Raji (cell line): ENCODE results near the gene UCN2.

Experiments
- POLR2A ChIP-seq: IDR thresholded peaks from 2 replicates; pipeline ENCODE4 v1.6.1; 2011; ENCODE audit warnings: low read depth, low read length, control low read depth; ENCODE audit not compliant: insufficient read depth

UCN2 gene

DNA sequence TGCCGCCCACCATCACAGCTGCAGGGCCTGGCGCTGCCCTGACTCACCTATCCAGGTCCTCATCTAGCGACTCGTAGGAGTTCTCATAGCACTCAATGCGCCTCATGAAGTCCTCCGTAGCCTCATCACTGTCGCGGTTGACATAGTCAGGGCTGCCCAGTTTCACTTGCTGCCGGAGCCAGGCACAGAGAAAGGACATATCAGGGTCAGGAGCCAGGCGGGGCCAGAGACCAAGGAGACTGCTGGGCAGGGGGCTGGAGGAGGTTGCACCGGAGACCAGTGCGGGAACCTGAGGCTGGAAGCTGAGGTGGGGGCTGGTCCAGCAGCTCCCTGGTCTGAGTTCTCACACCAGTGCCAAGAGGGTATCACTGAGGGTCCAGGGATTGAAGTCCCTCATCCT is 25.1 kb downstream of the UCN2 start:
- no peak for TF ChIP-seq POLR2A

GRCh38 chr3:48536785-48537184 is 26.8 kb downstream of the UCN2 start:
- TF ChIP-seq POLR2A: no peak

- TF ChIP-seq POLR2A: no peak
Observed at GRCh38 chr3:48536116-48536515, 27.5 kb downstream of the UCN2 start.

GRCh38 chr3:48535578-48535977 is 28.0 kb downstream of the UCN2 start:
- no peak for TF ChIP-seq POLR2A

GRCh38 chr3:48532977-48533337 is 30.6 kb downstream of the UCN2 start:
- no peak for TF ChIP-seq POLR2A

DNA sequence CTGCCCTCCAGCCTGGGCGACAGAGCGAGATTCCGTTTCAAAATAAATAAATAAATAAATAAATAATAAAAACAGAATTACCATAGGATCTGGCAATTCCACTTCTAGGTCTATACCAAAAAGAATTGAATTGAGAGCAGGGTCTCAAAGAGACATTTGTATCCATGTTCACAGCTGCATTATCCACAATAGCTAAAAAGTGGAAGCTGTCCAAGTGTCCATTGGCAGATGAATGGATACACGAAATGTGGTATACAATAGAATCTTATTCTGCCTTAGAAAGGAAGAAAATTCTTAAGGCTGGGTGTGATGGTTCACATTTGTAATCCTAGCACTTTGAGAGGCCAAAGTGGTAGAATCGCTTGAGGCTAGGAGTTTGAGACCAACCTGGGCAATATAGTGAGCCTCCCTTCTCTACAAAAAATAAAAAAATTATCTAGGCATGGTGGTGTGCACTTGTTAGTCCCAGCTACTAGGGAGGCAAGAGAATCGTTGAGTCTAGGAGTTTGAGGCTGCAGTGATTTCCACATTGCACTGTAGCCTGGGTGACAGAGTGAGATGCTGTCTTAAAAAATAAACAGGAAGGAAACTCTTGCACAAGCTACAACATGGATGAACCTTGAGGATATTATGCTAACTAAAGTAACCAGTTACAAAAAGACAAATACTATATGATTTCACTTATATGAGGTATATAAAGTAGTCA is 31.2 kb downstream of the UCN2 start:
- no peak for TF ChIP-seq POLR2A

- no peak for TF ChIP-seq POLR2A
Observed at GRCh38 chr3:48528754-48529153, 34.8 kb downstream of the UCN2 start.

- no peak for TF ChIP-seq POLR2A
Observed at GRCh38 chr3:48528048-48528447, 35.5 kb downstream of the UCN2 start.

GRCh38 chr3:48524970-48525369 is 38.6 kb downstream of the UCN2 start:
- TF ChIP-seq POLR2A: no peak

DNA sequence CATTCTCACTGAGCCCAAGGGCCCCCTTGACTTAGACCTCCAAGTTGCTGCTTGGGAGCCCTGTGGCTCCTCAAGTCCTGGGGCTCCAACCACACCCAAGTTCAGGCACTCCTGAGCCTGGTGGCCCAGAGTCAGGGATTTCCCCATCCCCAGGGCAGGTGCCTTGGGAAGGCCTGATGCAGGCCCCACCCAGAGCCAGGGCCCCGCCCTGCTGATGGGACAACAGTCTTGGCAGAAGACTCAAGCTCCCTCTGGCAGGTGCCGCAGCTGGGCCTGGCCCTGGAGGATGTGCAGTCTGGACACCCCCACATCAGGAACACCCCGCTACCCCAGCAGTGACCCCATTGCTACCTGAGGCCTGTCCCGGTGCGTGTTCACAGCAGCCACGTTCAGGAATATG is 41.9 kb downstream of the UCN2 start:
- no peak for TF ChIP-seq POLR2A

- no peak for TF ChIP-seq POLR2A
Observed at GRCh38 chr3:48519277-48519643, 44.3 kb downstream of the UCN2 start.

DNA sequence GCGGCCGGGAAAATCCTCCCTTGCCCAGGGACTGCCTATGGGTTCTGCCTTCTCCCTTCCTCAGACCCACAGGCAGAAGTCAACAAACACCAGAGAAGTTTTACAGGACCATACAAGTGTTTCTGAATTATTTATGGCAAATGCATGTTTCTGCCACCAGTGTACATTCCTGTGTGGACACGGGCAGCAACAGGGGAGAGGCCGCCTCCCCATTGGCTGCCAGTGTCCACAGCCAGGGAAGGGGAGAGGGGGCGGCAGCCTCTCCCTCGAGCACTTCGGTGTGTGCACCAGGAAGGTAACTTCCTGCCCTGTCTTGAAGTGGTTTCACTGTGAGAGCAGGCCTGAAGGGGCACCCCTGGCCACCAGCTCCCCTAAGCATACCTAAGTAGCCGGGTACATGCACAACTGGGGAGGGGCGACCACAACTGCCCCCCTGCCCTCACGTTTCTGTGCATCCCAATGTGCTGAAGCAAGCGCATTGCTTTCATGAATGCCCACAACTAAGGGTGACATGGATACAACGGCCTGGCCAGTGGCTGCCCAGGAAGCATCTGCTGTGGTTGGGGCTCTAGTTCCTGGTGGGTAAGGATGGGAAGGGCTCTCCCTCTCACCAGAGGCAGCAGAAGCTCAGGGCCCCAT is 44.8 kb downstream of the UCN2 start:
- TF ChIP-seq POLR2A: no peak

DNA sequence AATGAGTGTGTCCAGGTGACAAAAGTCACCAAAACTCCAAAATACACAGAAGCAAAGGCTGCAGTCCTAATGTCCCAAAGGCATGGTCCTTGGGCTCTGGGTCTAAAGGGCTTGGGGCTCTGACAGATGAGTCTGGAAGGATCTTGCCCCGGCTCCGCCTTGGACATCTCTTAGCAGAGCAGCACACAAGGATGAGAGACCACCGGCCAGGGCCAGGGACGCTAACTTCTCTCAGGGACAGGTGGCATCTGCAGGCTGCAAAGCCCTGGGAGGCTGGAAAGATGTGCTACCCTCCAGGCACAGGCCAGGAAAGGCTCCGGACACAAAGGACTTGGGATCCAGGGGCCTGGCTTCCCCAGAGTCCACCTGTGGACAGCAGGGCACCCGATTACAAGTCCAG is 45.5 kb downstream of the UCN2 start:
- no peak for TF ChIP-seq POLR2A

- no peak for TF ChIP-seq POLR2A
Observed at GRCh38 chr3:48516571-48516970, 47.0 kb downstream of the UCN2 start.

DNA sequence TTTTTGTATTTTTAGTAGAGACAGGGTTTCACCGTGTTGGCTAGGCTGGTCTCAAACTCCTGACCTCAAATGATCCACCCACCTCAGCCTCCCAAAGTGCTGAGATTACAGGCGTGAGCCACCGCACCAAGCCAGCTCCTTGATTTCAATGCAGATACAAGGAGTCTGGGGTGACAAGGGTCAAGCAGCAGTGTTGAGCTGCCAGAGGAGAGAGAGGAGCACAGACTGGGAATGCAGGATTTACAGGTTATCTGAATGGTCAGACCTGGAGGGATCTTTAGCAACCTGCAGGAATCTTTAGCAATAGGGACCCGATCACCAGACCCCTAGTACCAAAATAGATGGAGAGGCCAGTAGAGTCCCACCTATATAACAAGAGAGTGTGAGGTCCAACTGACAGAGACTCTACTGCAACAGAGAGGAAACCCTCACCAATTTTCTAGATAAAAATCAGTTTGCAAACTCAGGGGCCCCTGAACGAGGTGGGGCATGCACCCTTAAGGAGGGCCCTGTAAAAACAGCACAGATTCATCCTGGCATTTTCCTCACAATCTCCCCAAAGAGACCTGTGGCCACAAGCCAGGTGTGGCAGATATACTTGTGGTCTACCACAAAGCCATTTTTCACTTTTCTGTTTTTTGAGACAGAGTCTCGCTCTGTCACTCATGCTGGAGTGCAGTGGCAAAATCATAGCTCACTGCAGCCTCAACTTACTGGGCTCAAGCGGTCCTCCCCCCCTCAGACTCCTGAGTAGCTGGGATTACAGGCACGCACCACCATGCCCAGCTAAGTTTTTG is 49.0 kb downstream of the UCN2 start:
- no peak for TF ChIP-seq POLR2A
